Panc1 (cell line): Measurements from ENCODE around the gene KAZN. TPM values are rescaled to one million over a fixed set of nuclear protein-coding genes. Genes with fewer than 3 reads are reported as not detected.

ENCODE experiments used
- ATAC-seq: fragments of 200-7000 bp; cut with Tn5 transposase; 2 replicates; pipeline ENCODE4 v1.9.1; 2020; ENCODE audit warnings: mild to moderate bottlenecking, moderate library complexity
- BruUV-seq: library from RNA; stranded (reverse); fragments of 400-500 nt; replicated peaks from 2 replicates; lab custom pipeline; 2021; lab: Mats Ljungman, UMichigan
- CTCF ChIA-PET: fragments of 300-600 bp; sonication (Branson Sonifier 250); formaldehyde crosslinking; loops from one replicate; lab custom pipeline; 2022; ENCODE audit warnings: antibody characterized with exemption; lab: Charles Lee
- POLR2A ChIA-PET: fragments of 300-600 bp; sonication (Branson Sonifier 250); formaldehyde crosslinking; loops from one replicate; lab custom pipeline; 2022; ENCODE audit warnings: antibody characterized with exemption; lab: Charles Lee
- DNase-seq: peaks from one replicate; pipeline ENCODE4 v3.0.0-alpha.2; 2010; ENCODE audit warnings: low read depth, low spot score
- H3K27ac ChIP-seq: 2 replicates; pipeline ENCODE4 v1.5.1; 2011; ENCODE audit warnings: mild to moderate bottlenecking, low read length, inconsistent platforms
- H3K27me3 ChIP-seq: fragments of 200-500 bp; sonication (Bioruptor generic); 2 replicates; pipeline ENCODE4 v1.6.0; 2014; ENCODE audit warnings: low read length, inconsistent platforms; ENCODE audit not compliant: control insufficient read depth, insufficient read depth
- H3K36me3 ChIP-seq: fragments of 200-500 bp; sonication (Bioruptor generic); 2 replicates; pipeline ENCODE4 v1.5.1; 2014; ENCODE audit warnings: inconsistent platforms, mild to moderate bottlenecking, low read length, moderate library complexity; ENCODE audit not compliant: control insufficient read depth, insufficient read depth
- H3K4me1 ChIP-seq: 2 replicates; pipeline ENCODE4 v1.5.1; 2011; ENCODE audit warnings: inconsistent platforms, mild to moderate bottlenecking, low read length, moderate library complexity; ENCODE audit not compliant: control insufficient read depth, insufficient read depth
- H3K4me3 ChIP-seq, 2 experiments: 2 replicates each; pipeline ENCODE4 v1.5.1; 2011 to 2012; ENCODE audit warnings: low read depth in 2 of 2, low read length in 2 of 2, mild to moderate bottlenecking in 2 of 2, inconsistent platforms in 1 of 2, moderate library complexity in 1 of 2
- H3K9me3 ChIP-seq: fragments of 200-500 bp; sonication (Bioruptor generic); 2 replicates; pipeline ENCODE4 v1.5.1; 2014; ENCODE audit warnings: low read depth, mild to moderate bottlenecking, inconsistent platforms, low read length, moderate library complexity; ENCODE audit not compliant: control insufficient read depth, insufficient read depth
- POLR2AphosphoS5 ChIP-seq: IDR thresholded peaks from 2 replicates; pipeline ENCODE4 v1.6.1; 2012; ENCODE audit warnings: mild to moderate bottlenecking, low read depth, low read length, moderate library complexity
- SIN3A ChIP-seq: IDR thresholded peaks from 2 replicates; pipeline ENCODE4 v1.6.1; 2012; ENCODE audit warnings: low read depth, mild to moderate bottlenecking, low read length, moderate library complexity, borderline replicate concordance; ENCODE audit not compliant: insufficient read depth
- TCF7L2 ChIP-seq: IDR thresholded peaks from 2 replicates; pipeline ENCODE4 v1.6.1; 2011; ENCODE audit warnings: mild to moderate bottlenecking, low read depth, low read length, inconsistent platforms
- in situ Hi-C: cut with HindIII; loops from 2 replicates; pipeline ENCODE4 v1.10.0; 2016; ENCODE audit warnings: low sequenced_read_pairs, low pct_unique_long_range_greater_than_20kb
- intact Hi-C: fragments of 100-400 bp; cut with micrococcal nuclease; formaldehyde crosslinking; loops from one replicate; pipeline ENCODE4 v1.10.0; 2022; ENCODE audit not compliant: unreplicated experiment
- total RNA-seq: library from RNA; stranded (reverse); gene quantifications from one replicate; pipeline ENCODE4 v1.2.1, GENCODE V29; 2021; ENCODE audit not compliant: unreplicated experiment
- TF ChIP-seq, protein P1 (sequence below): fragments of 450-650 bp; IDR thresholded peaks from 2 replicates; pipeline ENCODE4 v1.5.1; 2017; ENCODE audit warnings: mild to moderate bottlenecking
- TF ChIP-seq, protein P2 (sequence below), 2 experiments: IDR thresholded peaks; 2 replicates each; pipeline ENCODE4 v1.6.1; 2011 to 2012; ENCODE audit warnings: low read depth in 2 of 2, control low read depth in 1 of 2, low read length in 1 of 2, mild to moderate bottlenecking in 1 of 2, moderate library complexity in 1 of 2; ENCODE audit not compliant: insufficient read depth in 1 of 2

The KAZN gene
- total RNA-seq, 1 experiment from 2014 or later, result 6.6 TPM

DNA sequence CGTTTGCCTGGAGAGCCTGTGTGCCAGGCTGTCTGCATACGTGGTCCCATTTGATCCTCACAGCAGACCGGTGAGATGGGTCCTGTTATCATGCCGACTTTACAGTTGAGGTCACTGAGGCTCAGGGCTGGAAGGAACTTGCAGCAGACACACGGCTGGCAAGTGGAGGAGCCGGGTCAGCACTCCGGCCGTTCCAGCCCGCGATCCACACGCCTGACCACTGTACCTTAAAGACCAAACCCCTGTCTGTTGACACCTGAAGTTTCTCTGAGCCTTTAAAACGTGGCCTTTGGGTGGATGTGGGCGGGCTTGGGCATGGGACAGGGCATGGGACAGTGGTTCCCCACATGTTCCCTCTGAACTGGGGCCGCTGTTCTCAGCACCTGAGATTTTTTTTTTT is 383.5 kb downstream of the KAZN start:
- no peak for ATAC-seq
- intact Hi-C loops, result no loop called here
- in situ Hi-C loops, result no loop called here

DNA sequence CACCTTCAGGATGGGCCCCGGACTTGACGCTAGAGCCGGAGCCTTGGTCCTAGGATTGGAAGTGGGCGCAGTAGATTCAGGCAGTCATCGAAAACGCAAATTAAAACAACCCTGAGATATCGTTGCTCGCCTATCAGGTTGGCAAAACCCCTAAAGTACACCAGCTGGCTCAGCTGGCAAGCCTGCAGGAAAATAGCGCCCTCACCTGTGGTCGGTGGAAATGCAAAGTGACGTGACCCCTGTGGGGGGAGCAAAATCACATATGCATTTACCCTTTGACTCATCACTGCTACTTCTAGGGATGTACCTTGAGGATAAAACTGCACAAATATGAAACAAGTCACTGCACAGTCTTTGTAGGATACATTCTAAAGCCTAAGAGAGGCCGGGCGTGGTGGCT is 384.8 kb downstream of the KAZN start:
- POLR2A ChIA-PET, result no interaction called here
- no peaks in the 10 kb centered on the region for H3K4me1 ChIP-seq
- CTCF ChIA-PET, result interaction anchor here (0.5 to 0.6 kb wide), 2 partner anchors 32 to 39 kb away, joined by 3 to 4 read pairs; no protein-coding TSS in a partner anchor
- no peaks in the 10 kb centered on the region for H3K27me3 ChIP-seq
- no peaks in the 10 kb centered on the region for H3K36me3 ChIP-seq
- TF ChIP-seq, protein P1, sequence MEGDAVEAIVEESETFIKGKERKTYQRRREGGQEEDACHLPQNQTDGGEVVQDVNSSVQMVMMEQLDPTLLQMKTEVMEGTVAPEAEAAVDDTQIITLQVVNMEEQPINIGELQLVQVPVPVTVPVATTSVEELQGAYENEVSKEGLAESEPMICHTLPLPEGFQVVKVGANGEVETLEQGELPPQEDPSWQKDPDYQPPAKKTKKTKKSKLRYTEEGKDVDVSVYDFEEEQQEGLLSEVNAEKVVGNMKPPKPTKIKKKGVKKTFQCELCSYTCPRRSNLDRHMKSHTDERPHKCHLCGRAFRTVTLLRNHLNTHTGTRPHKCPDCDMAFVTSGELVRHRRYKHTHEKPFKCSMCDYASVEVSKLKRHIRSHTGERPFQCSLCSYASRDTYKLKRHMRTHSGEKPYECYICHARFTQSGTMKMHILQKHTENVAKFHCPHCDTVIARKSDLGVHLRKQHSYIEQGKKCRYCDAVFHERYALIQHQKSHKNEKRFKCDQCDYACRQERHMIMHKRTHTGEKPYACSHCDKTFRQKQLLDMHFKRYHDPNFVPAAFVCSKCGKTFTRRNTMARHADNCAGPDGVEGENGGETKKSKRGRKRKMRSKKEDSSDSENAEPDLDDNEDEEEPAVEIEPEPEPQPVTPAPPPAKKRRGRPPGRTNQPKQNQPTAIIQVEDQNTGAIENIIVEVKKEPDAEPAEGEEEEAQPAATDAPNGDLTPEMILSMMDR, result no peak
- no peak for TF ChIP-seq POLR2AphosphoS5
- in situ Hi-C loops (no loop called here), intact Hi-C loops (no loop called here)
- no TSS peak for BruUV-seq
- no peaks in the 10 kb centered on the region for H3K9me3 ChIP-seq
- no peak for ATAC-seq
- no peak overlapping the region for H3K4me3 ChIP-seq
- no peak for DNase-seq
- H3K27ac ChIP-seq, result no peak overlapping the region

More for the DNA sequence above, 383.5 kb downstream of the KAZN start:
- H3K9me3 ChIP-seq, result no peaks in the 10 kb centered on the region
- CTCF ChIA-PET, result no interaction called here
- no peak overlapping the region for H3K4me3 ChIP-seq
- no peak for DNase-seq
- TF ChIP-seq SIN3A (no peak), POLR2AphosphoS5 (no peak), TCF7L2 (no peak)
- TF ChIP-seq, protein P2, sequence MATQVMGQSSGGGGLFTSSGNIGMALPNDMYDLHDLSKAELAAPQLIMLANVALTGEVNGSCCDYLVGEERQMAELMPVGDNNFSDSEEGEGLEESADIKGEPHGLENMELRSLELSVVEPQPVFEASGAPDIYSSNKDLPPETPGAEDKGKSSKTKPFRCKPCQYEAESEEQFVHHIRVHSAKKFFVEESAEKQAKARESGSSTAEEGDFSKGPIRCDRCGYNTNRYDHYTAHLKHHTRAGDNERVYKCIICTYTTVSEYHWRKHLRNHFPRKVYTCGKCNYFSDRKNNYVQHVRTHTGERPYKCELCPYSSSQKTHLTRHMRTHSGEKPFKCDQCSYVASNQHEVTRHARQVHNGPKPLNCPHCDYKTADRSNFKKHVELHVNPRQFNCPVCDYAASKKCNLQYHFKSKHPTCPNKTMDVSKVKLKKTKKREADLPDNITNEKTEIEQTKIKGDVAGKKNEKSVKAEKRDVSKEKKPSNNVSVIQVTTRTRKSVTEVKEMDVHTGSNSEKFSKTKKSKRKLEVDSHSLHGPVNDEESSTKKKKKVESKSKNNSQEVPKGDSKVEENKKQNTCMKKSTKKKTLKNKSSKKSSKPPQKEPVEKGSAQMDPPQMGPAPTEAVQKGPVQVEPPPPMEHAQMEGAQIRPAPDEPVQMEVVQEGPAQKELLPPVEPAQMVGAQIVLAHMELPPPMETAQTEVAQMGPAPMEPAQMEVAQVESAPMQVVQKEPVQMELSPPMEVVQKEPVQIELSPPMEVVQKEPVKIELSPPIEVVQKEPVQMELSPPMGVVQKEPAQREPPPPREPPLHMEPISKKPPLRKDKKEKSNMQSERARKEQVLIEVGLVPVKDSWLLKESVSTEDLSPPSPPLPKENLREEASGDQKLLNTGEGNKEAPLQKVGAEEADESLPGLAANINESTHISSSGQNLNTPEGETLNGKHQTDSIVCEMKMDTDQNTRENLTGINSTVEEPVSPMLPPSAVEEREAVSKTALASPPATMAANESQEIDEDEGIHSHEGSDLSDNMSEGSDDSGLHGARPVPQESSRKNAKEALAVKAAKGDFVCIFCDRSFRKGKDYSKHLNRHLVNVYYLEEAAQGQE (IDR thresholded peaks at IDR 0.05; ENCODE audit: insufficient read depth in 1 of 2, low read depth in 2 of 2, low read length in 1 of 2), result no peak
- TF ChIP-seq, protein P1, result no peak
- peaks cover 3% of the 10 kb centered on the region; the same call in 1 of the 2 replicates for H3K4me1 ChIP-seq
- POLR2A ChIA-PET, result no interaction called here
- BruUV-seq, result no TSS peak
- H3K27me3 ChIP-seq, result no peaks in the 10 kb centered on the region
- no peaks in the 10 kb centered on the region for H3K36me3 ChIP-seq
- no peak overlapping the region for H3K27ac ChIP-seq
